Measurements from ENCODE around the gene FEV.

FEV gene

GRCh38 chr2:218992196-218992595 lies 7.2 kb upstream of the FEV start:
- DNase-seq = no peak

DNA sequence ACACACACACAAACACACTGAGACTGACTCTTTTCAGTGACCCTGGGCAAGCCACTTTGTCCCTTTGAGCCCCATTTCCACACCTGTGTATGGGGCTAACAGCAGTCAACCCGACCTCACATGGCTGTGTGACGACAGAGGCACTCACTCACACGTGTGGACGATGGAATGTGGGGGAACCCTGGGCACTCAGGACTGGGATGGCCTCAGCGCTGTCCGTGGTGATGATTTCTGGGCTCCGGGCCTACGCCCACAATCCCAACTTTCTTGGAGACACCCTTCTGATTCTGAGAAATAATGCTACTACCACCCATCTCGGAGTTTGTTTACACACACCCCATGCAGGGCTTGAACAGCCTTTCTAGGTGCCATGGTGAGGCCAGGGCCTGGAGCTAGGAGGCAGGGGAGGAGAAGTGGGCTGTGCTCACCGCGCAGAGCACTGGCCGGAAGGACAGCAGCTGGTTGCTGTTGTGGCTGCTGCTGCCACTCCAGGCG lies 6.7 kb upstream of the FEV start:
- DNase-seq = no peak

DNA sequence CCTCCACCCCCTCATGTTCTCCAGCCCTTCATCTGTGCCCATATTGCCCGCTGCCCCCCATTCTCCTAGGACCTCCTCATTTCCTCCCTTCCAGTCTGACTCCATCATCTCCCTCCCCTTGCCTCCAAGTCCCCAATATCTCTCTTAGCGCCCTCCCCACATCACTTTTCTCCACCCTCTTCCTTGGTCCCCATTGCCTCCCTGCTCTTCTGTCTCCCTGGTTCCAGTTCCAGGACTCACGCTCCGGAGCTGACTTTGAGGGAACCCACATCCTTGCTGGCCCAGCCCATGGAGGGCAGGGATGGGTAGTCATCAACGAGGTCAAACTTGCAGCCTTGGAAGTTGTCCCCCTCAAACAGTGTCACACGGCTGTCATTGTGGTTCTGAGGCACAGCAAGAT lies 5.6 kb upstream of the FEV start:
- DNase-seq = no peak

DNA sequence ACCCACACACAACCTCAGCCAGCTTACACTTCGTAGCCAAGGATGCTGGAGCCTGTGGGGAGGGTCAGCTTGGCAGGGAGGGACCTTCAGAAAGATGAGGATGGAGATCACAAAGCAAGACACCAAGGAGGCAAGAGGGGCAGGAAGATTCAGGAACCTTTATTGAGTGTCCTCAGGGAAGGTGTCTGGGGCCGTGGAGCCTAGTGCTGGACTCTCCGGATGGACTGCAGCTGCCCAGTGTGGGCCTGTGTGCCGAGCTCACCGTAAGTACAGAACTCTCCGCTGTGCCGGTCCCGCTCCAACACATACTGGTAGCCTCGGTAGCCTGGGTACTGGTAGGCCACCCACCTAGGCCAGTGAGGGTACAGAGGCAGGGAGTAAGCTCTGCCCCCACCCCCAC lies 5.1 kb upstream of the FEV start:
- no peak for DNase-seq

DNA sequence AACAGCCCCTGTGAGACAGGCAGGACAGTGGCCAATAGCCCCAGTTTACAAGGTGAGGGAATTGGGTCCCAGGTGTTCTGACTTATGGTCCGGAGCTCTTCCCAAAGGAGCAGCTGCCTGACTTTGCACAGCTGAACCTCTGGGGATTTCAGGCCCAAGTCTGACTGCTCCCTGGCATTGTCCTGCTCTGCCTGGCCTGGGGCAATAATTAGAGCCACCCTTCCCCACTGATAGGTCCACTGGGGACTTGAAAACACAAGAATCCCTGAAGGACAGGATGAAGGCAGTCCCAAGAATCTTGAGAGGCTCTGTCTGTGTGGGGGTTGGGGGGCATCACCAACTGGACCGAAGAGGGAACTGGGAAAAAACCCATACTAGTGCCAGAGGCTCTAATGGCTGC lies 3.7 kb upstream of the FEV start:
- no peak for DNase-seq

- no peak for DNase-seq
Measured at GRCh38 chr2:218988164-218988563, 3.2 kb upstream of the FEV start.

DNA sequence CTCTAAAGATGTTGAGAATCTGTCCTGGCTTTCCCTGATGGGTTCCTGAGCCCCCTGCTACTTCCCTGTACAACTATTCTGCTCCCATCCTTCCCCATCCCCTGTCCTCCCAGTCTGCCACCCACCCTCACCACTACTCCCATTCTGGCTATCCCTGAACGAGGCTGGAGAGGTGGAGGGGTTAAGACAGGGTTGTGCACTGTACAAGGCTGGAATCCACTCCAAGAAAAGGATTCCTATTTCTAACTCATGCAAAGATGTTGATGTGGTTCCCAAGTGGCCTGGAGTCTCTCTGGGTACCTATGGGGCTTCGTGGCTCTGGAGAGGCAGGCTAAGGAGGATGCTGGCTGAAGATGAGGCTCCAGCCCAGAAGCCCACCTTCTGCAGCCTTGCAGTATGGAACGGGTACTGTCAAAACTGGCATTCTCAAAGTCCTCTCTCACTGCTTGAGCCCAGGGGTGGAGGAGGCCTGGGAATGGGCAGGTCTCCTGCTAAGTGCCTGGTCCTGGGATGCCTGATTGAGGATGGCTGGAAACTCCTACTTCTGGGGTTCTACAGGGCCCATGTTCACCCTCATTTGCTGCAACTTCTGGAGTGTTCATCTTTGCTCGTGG lies 1.3 kb upstream of the FEV start:
- DNase-seq = no peak

DNA sequence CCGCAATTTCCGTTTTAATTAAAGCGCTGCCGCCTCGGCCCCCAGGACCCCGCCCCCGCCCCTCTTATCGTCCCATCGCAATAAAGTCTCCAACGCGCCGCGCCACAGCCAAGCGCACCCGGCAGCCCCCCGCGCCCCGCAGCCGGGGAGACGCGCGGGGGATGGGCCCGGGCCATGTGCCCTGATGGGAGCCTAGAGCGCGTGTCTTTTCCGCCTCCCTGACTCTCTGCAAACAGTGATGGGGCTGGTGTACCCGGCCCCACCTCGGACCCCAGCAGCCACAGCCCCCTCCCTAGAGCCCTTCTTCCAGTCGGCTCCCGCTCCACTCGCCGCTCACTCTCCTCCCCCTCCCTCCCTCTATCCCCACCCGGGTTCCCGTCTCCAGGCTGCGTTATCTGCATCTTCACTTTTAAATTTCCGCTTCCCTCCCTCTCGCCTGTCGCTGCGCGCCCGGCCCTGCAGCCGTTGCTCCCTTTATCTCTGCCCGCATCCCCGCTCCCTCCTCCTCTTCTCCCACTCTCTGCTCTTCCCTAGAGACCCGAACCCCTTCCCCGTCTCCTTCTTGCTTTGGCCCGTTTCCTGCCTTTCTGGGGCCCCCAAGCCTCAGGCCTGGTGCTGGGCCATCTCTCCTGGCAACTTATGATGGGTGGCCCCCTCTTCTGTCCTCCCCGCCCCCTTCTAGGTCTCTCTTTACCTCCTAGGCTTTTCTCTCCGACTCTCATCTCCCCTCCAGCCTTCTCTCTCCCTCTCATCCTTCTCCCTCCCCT lies 524 bp upstream of the FEV start:
- DNase-seq = no peak

DNA sequence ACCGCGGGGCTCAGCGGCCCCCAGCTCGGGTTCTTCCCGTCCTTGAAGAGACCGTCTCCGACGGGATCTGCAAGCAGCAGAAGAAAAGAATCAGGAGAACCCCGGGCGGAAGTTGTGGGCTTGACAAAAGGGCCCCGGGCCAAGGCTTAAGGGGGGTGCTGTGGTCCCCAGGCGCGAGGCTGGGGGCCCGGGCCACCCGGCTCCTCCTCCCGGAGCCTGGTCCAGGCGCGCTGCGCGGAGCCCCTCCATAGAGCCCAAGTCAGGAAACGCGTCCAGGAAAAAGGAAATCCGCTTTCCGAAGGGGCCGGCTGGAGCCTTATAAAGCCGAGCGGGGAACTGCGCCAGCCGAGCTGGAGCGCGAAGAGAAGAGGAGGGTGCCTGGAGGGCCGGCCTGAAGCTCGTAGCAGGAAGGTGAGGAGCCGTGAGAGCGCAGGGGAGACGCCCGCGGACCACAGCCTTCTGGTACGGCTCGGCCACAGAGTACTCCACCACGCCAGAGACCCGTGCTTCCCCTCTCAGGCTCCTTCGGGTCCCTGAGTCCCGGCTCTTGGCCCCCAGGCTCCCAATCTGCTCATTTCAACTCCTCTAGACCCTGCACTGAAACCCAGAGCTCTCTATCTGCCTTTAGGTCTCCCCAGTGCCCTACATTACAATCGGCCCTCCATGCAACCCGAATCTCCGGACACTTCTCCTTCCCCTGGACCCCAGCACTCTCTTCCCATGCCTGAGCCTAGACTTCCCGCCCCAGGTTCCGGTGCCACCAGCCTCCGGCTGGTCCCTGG lies 554 bp downstream of the FEV start:
- peak; percentile 57 for DNase-seq

DNA sequence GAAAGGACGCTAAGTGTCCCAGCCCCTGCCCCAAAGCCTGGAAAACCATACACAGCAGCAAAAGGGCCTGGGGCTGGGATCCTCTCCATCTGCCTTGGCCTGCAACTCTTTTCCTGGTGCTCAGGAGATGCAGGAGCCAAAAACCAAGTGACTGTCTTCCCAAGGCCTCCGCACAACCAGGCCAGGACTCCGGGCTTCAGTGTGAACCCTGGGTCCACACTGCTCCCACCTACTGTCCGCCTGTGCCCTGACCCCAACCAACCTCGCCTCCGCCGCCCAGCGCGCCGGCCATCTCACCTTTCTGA lies 1.1 kb downstream of the FEV start:
- DNase-seq = no peak

- DNase-seq = peak; percentile 78
Measured at GRCh38 chr2:218983263-218983933, 1.6 kb downstream of the FEV start.

DNA sequence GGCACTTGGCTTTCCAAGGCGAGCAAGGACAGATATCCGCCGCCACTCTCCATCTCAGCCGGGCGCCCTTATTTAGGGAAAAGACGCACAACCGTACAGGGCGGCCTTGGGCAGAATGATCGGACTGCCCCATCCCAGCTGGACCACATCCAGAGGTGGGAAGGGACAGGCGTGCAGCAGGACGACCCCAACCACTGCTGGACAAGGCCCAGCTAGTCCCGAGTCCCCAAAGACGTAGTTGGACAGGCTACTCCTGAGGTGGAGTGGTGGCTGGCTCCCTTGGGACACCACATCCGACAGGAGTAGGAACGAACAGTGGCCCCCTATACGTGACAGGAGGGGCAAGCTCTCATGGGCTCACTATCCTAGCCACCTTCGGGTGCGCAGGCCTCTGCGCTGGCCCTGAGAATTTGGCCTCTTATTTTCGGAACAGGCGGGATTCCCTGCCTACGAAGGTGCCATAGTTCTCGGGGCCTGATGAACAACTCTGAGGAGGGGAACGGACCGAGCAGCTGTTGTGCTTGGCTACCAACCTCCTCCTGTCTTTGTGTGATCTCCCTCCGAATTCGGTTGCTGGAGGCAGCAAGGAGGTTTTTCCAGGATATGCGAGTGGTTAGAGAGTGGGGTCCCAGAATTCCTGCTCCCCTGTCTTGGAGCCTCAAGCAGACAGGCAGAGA lies 2.3 kb downstream of the FEV start:
- no peak for DNase-seq

- no peak for DNase-seq
Measured at GRCh38 chr2:218981881-218982585, 3.0 kb downstream of the FEV start.

DNA sequence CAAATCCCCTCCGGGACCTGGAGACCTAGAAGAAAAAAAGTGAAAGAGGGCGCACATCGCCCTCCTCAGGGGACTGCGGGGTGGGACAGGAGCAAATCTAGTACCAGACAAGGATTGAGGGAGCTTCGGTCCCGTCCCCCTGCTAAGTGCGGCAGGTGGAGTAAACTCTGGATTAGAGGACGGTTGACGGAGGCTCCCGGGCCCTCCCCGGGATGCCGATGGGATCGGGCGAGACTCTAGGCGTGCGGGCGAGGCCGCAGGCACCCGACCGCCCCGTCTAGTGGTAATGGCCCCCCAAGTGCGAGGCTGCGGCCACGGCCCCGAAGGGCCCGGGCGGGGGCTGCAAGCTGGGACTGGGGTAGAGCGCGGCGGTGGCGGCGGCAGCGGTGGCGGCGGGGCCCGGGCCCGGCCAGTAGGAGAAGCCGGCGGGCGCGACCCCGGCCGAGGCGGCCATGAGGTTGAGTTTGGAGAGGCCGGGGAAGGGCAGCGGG lies 3.5 kb downstream of the FEV start:
- no peak for DNase-seq

- no peak for DNase-seq
Measured at GRCh38 chr2:218980735-218981389, 4.1 kb downstream of the FEV start.

DNA sequence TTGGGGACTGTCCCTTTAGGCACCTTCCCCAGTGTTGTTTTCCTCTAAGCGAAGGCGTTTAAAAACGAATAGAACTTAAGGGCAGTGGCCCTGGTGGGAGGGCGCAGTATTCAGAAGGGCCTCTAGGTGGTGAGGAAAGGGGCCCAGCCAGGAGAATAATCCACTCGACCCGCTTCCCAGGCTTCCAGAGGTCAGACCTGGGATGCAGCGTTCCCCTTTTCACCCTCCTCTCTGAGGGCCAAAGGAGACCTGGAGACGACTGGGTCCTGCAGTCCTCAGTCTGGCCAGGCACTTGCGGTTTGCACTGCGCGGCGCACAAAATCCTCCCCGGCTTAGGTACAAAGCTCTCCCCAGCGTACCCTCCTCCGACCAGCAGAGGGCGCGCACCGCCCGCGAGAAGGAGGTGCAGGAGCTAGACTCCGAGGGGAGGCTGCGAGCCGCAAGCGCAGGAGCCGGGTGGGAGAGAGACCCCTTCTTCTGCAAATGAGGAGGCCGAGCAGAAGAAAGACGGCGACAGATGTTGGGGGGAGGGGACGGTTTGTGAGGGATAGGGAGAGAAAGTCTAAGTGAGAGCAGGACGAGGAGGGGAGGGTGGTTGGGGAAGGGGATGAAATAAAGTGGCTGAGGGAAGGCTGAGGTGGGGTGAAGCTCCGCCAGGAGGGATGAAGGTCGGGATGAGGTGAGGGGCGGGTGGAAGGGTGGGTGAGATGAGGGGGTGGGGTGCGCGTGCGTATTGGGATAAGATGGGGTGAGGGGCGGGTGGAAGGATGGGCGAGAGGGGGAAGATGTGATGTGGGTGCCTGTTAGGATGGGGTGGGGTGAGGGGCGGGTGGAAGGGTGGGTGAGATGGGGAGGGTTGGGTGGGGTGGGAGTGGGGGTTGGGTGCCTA lies 4.9 kb downstream of the FEV start:
- peak; percentile 77 for DNase-seq

- DNase-seq = no peak
Measured at GRCh38 chr2:218975060-218975777, 9.8 kb downstream of the FEV start.

- DNase-seq = no peak
Measured at GRCh38 chr2:218970894-218971293, 14.1 kb downstream of the FEV start.

DNA sequence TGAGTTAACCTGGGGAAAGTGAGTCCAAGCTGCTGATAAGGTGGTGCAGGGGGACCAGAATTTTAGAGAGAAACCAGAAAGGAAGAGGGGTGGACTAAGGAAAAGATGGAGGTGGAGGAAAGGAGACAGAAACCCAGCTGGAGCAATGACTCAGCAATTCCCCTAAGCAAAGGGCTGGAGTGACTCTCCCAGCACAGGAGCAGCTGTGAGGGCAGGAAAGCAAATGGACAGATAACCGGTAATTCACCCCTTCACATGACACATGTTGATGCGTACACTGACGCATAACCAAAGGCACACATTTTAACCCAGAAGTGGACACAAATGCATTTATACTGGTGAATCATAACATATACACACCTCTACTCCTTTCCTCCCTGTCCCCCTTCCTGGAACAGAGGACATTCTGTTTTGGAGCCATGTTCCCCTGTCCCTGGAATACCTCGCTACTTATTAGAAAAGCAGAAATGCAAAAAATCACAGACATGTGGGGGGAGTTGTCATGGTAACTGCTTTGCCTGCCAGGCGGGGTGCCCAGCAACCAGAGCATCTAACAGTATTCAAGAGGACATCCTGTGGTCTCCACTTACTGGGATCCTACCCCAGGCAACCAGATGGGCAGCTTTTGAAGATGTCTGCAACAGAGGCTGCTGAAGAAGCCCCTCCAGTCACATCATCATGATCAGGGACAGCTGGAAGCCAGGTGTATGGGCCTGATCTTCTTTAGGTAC lies 20.8 kb downstream of the FEV start:
- DNase-seq = peak; percentile 81

Data from NCI-H69 (cell line).